Suprapubic skin (tissue), 4 donors: ENCODE measurements around the gene PCSK5.

Source experiments
- CTCF ChIP-seq, 2 donors: fragments of 200-600 bp in 1 of 2; fragments of 450-650 bp in 1 of 2; sonication (generic) in 1 of 2; IDR thresholded peaks; one replicate each; pipeline ENCODE4 v1.5.1; 2016 to 2019; ENCODE audit warnings: antibody characterized with exemption in 2 of 2, mild to moderate bottlenecking in 1 of 2, moderate library complexity in 1 of 2
- EP300 ChIP-seq: sonication (generic); formaldehyde crosslinking; IDR thresholded peaks from one replicate; pipeline ENCODE4 v1.6.1; 2017; ENCODE audit warnings: antibody characterized with exemption
- POLR2A ChIP-seq, 2 donors: fragments of 450-650 bp; IDR thresholded peaks; one replicate each; pipeline ENCODE4 v1.6.1; 2017; ENCODE audit warnings: antibody characterized with exemption in 2 of 2, mild to moderate bottlenecking in 2 of 2, moderate library complexity in 2 of 2
- POLR2AphosphoS5 ChIP-seq, 3 donors: sonication (generic); formaldehyde crosslinking; IDR thresholded peaks; one replicate each; pipeline ENCODE4 v1.6.1; 2017; ENCODE audit warnings: antibody characterized with exemption in 3 of 3

- TF ChIP-seq CTCF (IDR thresholded peaks at IDR 0.05): no peak
- no peak for TF ChIP-seq EP300
- TF ChIP-seq POLR2AphosphoS5 (IDR thresholded peaks at IDR 0.05): no peak
- TF ChIP-seq POLR2A (IDR thresholded peaks at IDR 0.05): no peak
Observed at GRCh38 chr9:76135902-76136301, 245.4 kb downstream of the PCSK5 start.
